Loucy (cell line): Measurements from ENCODE around the gene MAP2.

Experiments used
- CTCF ChIP-seq: fragments of 200-600 bp; sonication (generic); conservative IDR thresholded peaks from 2 replicates; pipeline ENCODE4 v1.5.1; 2014; ENCODE audit warnings: mild to moderate bottlenecking, antibody characterized with exemption, low read length
- EZH2phosphoT487 ChIP-seq: fragments of 200-600 bp; IDR thresholded peaks from 2 replicates; pipeline ENCODE4 v1.6.1; 2018; ENCODE audit warnings: antibody characterized with exemption, mild to moderate bottlenecking, moderate library complexity, borderline replicate concordance

GRCh38 chr2:209591021-209591420 lies 167.2 kb downstream of the MAP2 start:
- TF ChIP-seq CTCF (no peak), EZH2phosphoT487 (no peak)
